HepG2 (cell line): ENCODE data around the gene KTN1. TPM values are rescaled to one million over a fixed set of nuclear protein-coding genes. Genes with fewer than 3 reads are reported as not detected.

ENCODE experiments used
- ATAC-seq: fragments of 200-7000 bp; cut with Tn5 transposase; 3 replicates; pipeline ENCODE4 v1.9.1; 2020; ENCODE audit warnings: mild to moderate bottlenecking, moderate library complexity
- BruUV-seq: library from RNA; stranded (reverse); fragments of 400-500 nt; replicated peaks from 2 replicates; lab custom pipeline; 2021; lab: Mats Ljungman, UMichigan
- CTCF ChIA-PET: fragments of 300-600 bp; formaldehyde crosslinking; extraction: SDS; loops from one replicate; lab custom pipeline; 2021; ENCODE audit warnings: low total read pairs, inconsistent platforms, low intra/inter-chr PET ratio; lab: Yijun Ruan, JAX
- POLR2A ChIA-PET: fragments of 350-600 bp; sonication (Branson Sonifier 250); formaldehyde crosslinking; loops from one replicate; lab custom pipeline; 2020; ENCODE audit warnings: antibody characterized with exemption, inconsistent platforms; lab: Yijun Ruan, JAX
- DNase-seq: peaks from one replicate; pipeline ENCODE4 v3.0.0-alpha.2; 2015; ENCODE audit warnings: low spot score
- FAIRE-seq: peaks from 3 replicates; lab custom pipeline; 2011; peaks lifted over from hg19 to GRCh38; lab: Jason Lieb, UNC
- H2AFZ ChIP-seq: one replicate; pipeline ENCODE4 v1.6.1; 2011; ENCODE audit warnings: low read length, inconsistent platforms
- H3K27ac ChIP-seq: fragments of 300-600 bp; 3 replicates; pipeline ENCODE4 v1.8.0; 2011; ENCODE audit warnings: mixed run types, mild to moderate bottlenecking, mixed read lengths, low read length, inconsistent platforms; ENCODE audit not compliant: insufficient read depth; ENCODE audit errors: extremely low read length
- H3K27me3 ChIP-seq, 2 experiments: fragments of 200-600 bp in 1 of 2; 2 replicates in 1 of 2; 3 replicates in 1 of 2; pipeline versions ENCODE4 v1.6.0 to v1.8.0; 2011; ENCODE audit warnings: low read length in 2 of 2, mild to moderate bottlenecking in 2 of 2, moderate library complexity in 2 of 2, inconsistent platforms in 1 of 2; ENCODE audit not compliant: insufficient read depth in 2 of 2, control insufficient read depth in 1 of 2
- H3K36me3 ChIP-seq, 2 experiments: fragments of 200-600 bp in 1 of 2; replicated peaks in 1 of 2; 2 replicates in 1 of 2; 3 replicates in 1 of 2; pipeline versions ENCODE4 v1.5.1 to v1.8.0; 2011; ENCODE audit warnings: low read length in 2 of 2, inconsistent platforms in 1 of 2; ENCODE audit not compliant: insufficient read depth in 2 of 2, control insufficient read depth in 1 of 2
- H3K4me1 ChIP-seq: 2 replicates; pipeline ENCODE4 v1.5.1; 2012; ENCODE audit warnings: low read length, inconsistent platforms; ENCODE audit not compliant: insufficient read depth
- H3K4me2 ChIP-seq: 2 replicates; pipeline ENCODE4 v1.6.0; 2011; ENCODE audit warnings: low read depth, low read length, inconsistent platforms
- H3K4me3 ChIP-seq, 3 experiments: fragments of 200-600 bp in 1 of 3; sonication (generic), shearing (Covaris generic) in 1 of 3; replicated peaks in 1 of 3; 2 replicates each; pipeline ENCODE4 v1.5.1; 2011 to 2016; ENCODE audit warnings: low read length in 3 of 3, inconsistent platforms in 2 of 3, low read depth in 2 of 3, mild to moderate bottlenecking in 2 of 3, control low read depth in 1 of 3, mixed read lengths in 1 of 3; ENCODE audit not compliant: insufficient read depth in 1 of 3
- H3K79me2 ChIP-seq: one replicate; pipeline ENCODE4 v1.6.1; 2011; ENCODE audit warnings: low read length, inconsistent platforms; ENCODE audit not compliant: insufficient read depth
- H3K9ac ChIP-seq: 2 replicates; pipeline ENCODE4 v1.6.0; 2011; ENCODE audit warnings: mild to moderate bottlenecking, low read depth, low read length, inconsistent platforms; ENCODE audit not compliant: insufficient read depth
- H3K9me3 ChIP-seq: 2 replicates; pipeline ENCODE4 v1.5.1; 2012; ENCODE audit warnings: mild to moderate bottlenecking, low read length
- H4K20me1 ChIP-seq: 2 replicates; pipeline ENCODE4 v1.6.0; 2011; ENCODE audit warnings: inconsistent platforms, mild to moderate bottlenecking, low read length, moderate library complexity; ENCODE audit not compliant: insufficient read depth
- GABPA ChIP-seq, 2 experiments: IDR thresholded peaks; 2 replicates each; pipeline ENCODE4 v1.6.1; 2011 to 2016; ENCODE audit warnings: low read depth in 2 of 2, low read length in 1 of 2, missing biosample characterization in 1 of 2, missing genetic modification characterization in 1 of 2
- JARID2 ChIP-seq: sonication (generic); formaldehyde crosslinking; IDR thresholded peaks from 2 replicates; pipeline ENCODE4 v1.8.1; 2023; ENCODE audit warnings: missing genetic modification reagents, inconsistent platforms; ENCODE audit not compliant: insufficient replicate concordance
- NKX3-1 ChIP-seq: sonication (generic); formaldehyde crosslinking; IDR thresholded peaks from 2 replicates; pipeline ENCODE4 v1.5.0; 2020; ENCODE audit warnings: missing genetic modification reagents
- NR2F2 ChIP-seq: IDR thresholded peaks from 2 replicates; pipeline ENCODE4 v1.6.1; 2012; ENCODE audit warnings: low read depth, inconsistent platforms, borderline replicate concordance
- POLR2A ChIP-seq, 2 experiments: IDR thresholded peaks; 2 replicates each; pipeline ENCODE4 v1.6.1; 2011; ENCODE audit warnings: low read depth in 2 of 2, low read length in 2 of 2, mild to moderate bottlenecking in 1 of 2, moderate library complexity in 1 of 2; ENCODE audit not compliant: insufficient read depth in 1 of 2
- ZFP90 ChIP-seq: sonication (generic); formaldehyde crosslinking; IDR thresholded peaks from 2 replicates; pipeline ENCODE4 v1.8.0; 2022; ENCODE audit warnings: missing genetic modification reagents, mild to moderate bottlenecking, inconsistent platforms, borderline replicate concordance
- ZNF619 ChIP-seq: sonication (generic); formaldehyde crosslinking; IDR thresholded peaks from 2 replicates; pipeline ENCODE4 v1.4.0; 2020; ENCODE audit warnings: mild to moderate bottlenecking, missing genetic modification reagents
- ZSCAN20 ChIP-seq: sonication (generic); formaldehyde crosslinking; IDR thresholded peaks from 2 replicates; pipeline ENCODE4 v1.4.0; 2020; ENCODE audit warnings: missing genetic modification reagents, mild to moderate bottlenecking, borderline replicate concordance
- WGBS: methylation state at CpG from one replicate; pipeline ENCODE4 v1.1.6; 2017; ENCODE audit warnings: low lambda C conversion rate; 5-methylcytosine and 5-hydroxymethylcytosine counted together
- in situ Hi-C: cut with HindIII; loops from 2 replicates; pipeline ENCODE4 v1.10.0; 2017; ENCODE audit warnings: low pct_unique_long_range_greater_than_20kb; ENCODE audit not compliant: extremely low pct_ligation_motif_present
- intact Hi-C: fragments of 100-400 bp; cut with micrococcal nuclease; formaldehyde crosslinking; loops from one replicate; pipeline ENCODE4 v1.10.0; 2022; ENCODE audit not compliant: unreplicated experiment
- polyA plus RNA-seq, 8 experiments: library from polyadenylated mRNA; depleted of rRNA in 3 of 8; stranded (reverse) in 7 of 8; unstranded in 1 of 8; fragments of >200 nt; fragmentation: Illumina TruSeq in 4 of 8; extraction: Trizol in 4 of 8; gene quantifications; 2 replicates each; pipeline versions ENCODE4 v1.2.1 to v1.2.3, GENCODE V29; 2011 to 2016; ENCODE audit warnings: low read depth in 4 of 8, missing spikeins in 1 of 8, mixed read lengths in 1 of 8; ENCODE audit not compliant: insufficient read depth in 1 of 8
- total RNA-seq, 5 experiments: library from RNA; depleted of rRNA; stranded (reverse); fragments of >200 nt; fragmentation: Illumina TruSeq; extraction: Trizol; gene quantifications; 2 replicates each; pipeline ENCODE4 v1.2.3, GENCODE V29; 2016; ENCODE audit warnings: low read depth in 1 of 5
- TF ChIP-seq, protein P1 (sequence below): sonication (generic); formaldehyde crosslinking; IDR thresholded peaks from 2 replicates; pipeline ENCODE4 v1.4.0; 2020; ENCODE audit warnings: missing genetic modification reagents; ENCODE audit errors: not compliant biosample characterization
- TF ChIP-seq, protein P2 (sequence below): fragments of 450-650 bp; IDR thresholded peaks from 2 replicates; pipeline ENCODE4 v1.6.1; 2017

KTN1 gene
- total and polyA plus RNA-seq, 2 of the 13 experiments (the other 11 are each of a cell fraction or from before 2014, with no cell fraction given), result 60.6 to 169 TPM

- TF ChIP-seq, protein P1, sequence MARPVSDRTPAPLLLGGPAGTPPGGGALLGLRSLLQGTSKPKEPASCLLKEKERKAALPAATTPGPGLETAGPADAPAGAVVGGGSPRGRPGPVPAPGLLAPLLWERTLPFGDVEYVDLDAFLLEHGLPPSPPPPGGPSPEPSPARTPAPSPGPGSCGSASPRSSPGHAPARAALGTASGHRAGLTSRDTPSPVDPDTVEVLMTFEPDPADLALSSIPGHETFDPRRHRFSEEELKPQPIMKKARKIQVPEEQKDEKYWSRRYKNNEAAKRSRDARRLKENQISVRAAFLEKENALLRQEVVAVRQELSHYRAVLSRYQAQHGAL, result no peak
- TF ChIP-seq POLR2A (IDR thresholded peaks at IDR 0.05; ENCODE audit: insufficient read depth in 1 of 2, low read depth in 2 of 2, low read length in 2 of 2), result no peak
- no peak for TF ChIP-seq ZFP90
- TF ChIP-seq NKX3-1 (CRISPR knock-in tag), result no peak
- TF ChIP-seq NR2F2, result no peak
Observed at GRCh38 chr14:55605793-55606192, 25.8 kb downstream of the KTN1 start (continued).

DNA sequence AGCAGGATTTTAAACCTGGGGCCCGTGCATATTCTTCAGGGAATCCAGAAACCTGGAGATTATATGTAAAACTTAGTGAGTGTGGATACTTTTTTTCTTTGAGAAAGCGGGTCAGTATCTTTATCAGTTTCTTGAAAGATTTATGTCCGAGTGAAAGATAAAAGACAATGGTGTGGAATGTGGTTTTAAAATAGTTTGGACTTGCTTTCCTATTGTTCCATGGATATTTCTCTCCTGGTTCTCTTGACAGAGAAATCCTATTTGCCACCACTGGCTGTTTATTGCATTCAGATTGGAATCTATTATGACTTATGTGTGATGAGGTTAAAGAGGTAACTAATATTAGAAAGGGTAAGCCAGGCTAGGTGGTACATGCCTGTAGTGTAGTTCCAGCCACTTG lies 27.4 kb downstream of the KTN1 start:
- CTCF ChIA-PET, result no interaction called here

More for the DNA sequence above, 27.4 kb downstream of the KTN1 start:
- no peaks in the 10 kb centered on the region for H3K27me3 ChIP-seq
- peaks cover 99% of the 10 kb centered on the region for H3K79me2 ChIP-seq
- H3K27ac ChIP-seq, result no peak overlapping the region
- FAIRE-seq (no peak), ATAC-seq (no peak)
- in situ Hi-C loops, result no loop called here
- no peak overlapping the region for H3K4me2 ChIP-seq
- H3K9ac ChIP-seq, result no peak overlapping the region
- no peak overlapping the region for H3K4me3 ChIP-seq
- POLR2A ChIA-PET, result no interaction called here
- intact Hi-C loops, result no loop called here
- peaks cover 68% of the 10 kb centered on the region for H3K4me1 ChIP-seq
- H3K9me3 ChIP-seq, result no peaks in the 10 kb centered on the region
- H2AFZ ChIP-seq, result no peak overlapping the region
- no TSS peak for BruUV-seq
- H4K20me1 ChIP-seq, result peaks cover 6% of the 10 kb centered on the region
- WGBS, result 94% methylated on average over 3 of the region's 3 CpGs
- H3K36me3 ChIP-seq, result peaks cover 0 to 1% of the 10 kb centered on the region in 2 experiments; a peak in 4 of 5 replicates
- TF ChIP-seq JARID2 (CRISPR knock-in tag) (no peak), ZNF619 (CRISPR knock-in tag) (no peak), GABPA (IDR thresholded peaks at IDR 0.05; ENCODE audit: low read depth, low read length) (no peak), GABPA (CRISPR knock-in tag; IDR thresholded peaks at IDR 0.05; ENCODE audit: low read depth) (no peak), ZSCAN20 (no peak)
- TF ChIP-seq, protein P2, sequence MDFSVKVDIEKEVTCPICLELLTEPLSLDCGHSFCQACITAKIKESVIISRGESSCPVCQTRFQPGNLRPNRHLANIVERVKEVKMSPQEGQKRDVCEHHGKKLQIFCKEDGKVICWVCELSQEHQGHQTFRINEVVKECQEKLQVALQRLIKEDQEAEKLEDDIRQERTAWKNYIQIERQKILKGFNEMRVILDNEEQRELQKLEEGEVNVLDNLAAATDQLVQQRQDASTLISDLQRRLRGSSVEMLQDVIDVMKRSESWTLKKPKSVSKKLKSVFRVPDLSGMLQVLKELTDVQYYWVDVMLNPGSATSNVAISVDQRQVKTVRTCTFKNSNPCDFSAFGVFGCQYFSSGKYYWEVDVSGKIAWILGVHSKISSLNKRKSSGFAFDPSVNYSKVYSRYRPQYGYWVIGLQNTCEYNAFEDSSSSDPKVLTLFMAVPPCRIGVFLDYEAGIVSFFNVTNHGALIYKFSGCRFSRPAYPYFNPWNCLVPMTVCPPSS, result no peak
- TF ChIP-seq, all 625 proteins: peak for 0
- DNase-seq, result no peak
